Stimulated activated CD8-positive, alpha-beta memory T cell treated with anti-CD3 and anti-CD28 coated beads, Interleukin-7, amount 100 ng/mL, for 24 hours (primary cell): ENCODE data around the gene AKAP12.

Experiments
- DNase-seq: peaks from one replicate; pipeline ENCODE4 v3.0.0-alpha.2; 2020; ENCODE audit warnings: low read depth

Gene AKAP12

DNA sequence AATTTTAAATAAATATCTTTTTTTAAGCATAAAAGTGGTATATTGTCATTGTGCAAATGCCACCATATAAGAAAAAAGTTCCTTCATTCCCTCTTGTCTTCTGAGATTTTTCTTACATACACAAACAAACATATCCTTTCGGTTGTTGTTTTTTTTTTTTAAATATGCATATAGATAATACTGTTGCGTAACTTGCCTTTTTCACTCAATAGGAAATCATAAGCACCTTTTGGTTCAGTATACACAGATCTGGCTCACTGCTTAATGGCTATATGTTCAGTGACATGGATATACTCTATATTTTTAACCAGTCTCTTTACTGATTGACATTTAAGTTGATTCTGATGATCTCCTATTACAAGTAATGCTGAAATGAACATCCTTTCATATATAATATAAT, 40.1 kb downstream of the AKAP12 start:
- DNase-seq = no peak

DNA sequence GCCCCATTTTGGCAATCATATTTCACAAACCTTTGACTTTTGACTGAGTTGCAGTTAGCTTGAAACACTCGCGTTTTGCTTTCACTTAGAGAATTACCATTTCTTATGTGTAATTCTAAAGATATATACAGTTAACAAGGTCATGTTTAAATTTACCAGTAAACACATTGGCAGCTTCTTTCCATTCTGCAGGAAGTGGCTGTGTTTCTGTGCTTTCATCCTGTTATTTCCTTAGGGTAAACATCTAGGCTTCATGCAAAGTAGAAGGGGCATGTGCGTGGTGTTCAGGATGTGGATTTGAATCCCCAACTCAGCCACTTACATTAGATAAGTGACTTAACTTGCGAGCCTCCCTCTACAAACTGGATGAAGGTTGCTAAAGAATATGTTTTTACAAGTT, 41.1 kb downstream of the AKAP12 start:
- no peak for DNase-seq

DNA sequence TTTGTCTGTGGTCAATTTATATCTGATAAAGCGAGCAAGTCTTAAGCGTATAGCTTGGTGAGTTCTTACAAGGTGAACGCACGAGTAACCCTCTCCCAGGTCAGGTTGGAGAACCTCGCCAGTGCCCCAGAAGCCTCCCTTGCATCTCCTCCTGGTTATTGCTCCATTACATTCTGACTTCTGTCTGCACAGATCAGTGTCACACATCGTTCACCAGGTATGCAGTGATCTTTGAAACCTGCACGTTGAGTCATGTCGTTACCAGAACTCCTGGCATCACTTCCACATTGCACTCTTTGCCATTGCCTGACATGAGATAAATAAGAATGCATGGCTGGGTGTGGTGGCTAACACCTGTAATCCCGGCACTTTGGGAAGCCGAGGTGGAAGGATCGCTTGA, 44.2 kb downstream of the AKAP12 start:
- no peak for DNase-seq

DNA sequence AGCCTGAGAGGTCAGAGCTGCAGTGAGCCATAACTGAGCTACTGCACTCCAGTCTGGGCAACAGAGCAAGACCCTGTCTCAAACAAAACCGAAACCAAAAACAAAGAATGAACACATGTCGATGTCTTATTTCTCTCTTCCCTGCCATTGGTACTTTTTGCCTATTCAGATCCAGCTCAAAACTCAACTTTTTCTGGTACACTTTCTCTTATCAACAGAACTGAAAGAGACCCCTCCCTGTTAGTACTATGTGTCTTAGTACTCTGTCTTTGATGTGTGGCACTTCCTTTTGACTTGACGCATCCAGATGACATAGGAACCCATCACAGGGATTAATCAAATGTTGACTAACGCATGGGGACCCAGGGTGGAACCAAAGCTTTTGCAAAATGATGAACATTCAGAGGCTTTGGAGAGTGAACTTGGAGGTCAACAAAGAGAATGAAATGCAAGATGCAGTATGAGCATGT, 44.8 kb downstream of the AKAP12 start:
- DNase-seq = no peak

DNA sequence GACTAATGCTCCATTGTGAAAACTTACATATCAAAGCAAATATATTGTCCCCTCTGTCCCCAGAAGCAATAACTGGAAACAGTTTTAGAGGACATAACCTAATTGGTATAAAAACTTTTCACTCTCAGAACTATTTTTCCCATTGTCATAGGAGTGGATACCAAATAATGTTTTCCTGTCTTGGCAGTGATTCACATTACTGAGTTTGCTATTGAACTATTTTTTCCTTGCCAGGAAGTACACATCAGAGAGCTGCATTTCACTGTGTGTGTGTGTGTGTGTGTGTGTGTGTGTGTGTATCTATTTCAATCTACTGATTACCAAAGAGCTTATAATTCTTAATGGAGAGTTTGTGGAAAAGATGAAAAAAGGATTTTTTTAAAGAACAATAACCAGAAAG, 45.4 kb downstream of the AKAP12 start:
- DNase-seq = no peak

DNA sequence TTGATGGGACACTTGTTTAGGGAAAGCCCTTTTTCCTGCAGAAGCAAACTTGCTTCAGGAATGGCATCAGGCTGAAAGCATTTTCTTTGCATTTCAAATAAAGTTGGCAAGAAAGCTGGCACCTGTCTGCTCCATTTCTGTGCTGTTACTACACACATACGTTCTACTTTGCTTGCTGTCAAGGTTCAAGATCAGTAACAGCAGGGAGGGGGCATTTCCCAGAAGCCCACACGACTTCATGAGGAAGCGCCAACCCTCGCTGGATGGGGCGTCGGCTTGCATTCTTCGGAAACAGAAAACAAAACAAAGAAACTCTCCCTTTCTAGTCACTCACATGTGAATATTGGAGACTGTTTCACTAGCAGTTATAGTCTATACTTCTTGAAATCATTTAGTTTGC, 46.4 kb downstream of the AKAP12 start:
- DNase-seq = no peak

DNA sequence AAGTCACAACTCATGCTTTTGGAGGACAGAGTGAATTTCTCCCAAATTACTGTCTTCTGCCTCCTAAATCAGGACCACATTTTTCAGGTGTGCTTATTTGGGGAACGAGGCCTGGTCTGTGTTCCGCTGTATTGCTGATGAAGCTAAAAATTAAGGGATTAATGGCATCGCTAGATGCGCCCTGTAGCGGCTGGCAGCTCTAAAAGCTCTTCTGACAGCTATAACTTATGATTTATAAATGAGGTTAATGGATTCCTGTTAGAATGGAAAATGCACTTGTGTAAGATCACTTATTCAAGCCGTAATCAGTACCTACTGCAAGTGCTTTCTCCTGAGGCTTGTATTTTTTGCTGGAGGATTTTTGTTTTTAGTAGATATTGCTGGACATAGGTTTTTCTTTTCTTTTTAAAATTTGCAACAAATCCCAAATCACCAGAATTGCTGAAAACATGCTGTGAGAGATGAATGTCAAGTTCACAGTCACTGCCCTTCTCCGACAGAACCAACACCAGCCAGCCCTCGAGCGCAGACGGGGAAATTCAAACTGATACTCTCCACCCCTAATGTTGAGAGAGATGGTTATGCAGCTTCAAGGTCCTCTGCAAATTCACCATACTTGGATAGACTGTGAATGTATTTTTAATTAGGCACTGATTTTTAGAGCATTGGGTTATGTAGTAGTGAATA, 49.1 kb downstream of the AKAP12 start:
- DNase-seq = no peak

DNA sequence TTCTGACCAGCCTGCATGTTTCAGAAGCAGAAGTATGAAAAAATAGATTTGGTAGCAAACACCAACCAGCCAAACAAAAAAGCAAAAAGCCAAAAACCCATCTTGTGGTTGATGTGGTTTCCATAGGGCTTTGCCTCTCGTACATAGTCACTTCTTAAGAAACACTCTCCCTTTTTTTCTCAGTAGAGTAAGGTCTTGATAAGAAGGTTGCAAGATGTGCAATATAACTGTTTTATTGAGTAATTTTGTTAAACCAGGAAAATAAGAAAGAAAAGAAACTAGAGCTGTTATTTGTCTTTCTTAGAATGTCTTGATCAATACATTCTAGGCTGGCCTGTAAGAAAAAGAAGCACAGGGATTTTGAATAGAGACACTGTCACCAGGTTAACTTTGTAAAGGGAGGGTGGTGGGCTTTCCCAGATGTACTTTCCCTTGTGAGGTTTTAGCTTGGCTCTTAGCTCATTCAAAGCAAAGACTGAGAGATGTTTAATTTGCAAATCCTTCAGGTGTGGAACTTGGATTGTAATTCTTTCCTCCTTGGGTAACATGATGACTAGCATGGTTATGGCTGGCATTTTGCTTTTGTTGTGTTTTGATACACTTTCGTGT, 49.7 kb downstream of the AKAP12 start:
- DNase-seq = no peak

DNA sequence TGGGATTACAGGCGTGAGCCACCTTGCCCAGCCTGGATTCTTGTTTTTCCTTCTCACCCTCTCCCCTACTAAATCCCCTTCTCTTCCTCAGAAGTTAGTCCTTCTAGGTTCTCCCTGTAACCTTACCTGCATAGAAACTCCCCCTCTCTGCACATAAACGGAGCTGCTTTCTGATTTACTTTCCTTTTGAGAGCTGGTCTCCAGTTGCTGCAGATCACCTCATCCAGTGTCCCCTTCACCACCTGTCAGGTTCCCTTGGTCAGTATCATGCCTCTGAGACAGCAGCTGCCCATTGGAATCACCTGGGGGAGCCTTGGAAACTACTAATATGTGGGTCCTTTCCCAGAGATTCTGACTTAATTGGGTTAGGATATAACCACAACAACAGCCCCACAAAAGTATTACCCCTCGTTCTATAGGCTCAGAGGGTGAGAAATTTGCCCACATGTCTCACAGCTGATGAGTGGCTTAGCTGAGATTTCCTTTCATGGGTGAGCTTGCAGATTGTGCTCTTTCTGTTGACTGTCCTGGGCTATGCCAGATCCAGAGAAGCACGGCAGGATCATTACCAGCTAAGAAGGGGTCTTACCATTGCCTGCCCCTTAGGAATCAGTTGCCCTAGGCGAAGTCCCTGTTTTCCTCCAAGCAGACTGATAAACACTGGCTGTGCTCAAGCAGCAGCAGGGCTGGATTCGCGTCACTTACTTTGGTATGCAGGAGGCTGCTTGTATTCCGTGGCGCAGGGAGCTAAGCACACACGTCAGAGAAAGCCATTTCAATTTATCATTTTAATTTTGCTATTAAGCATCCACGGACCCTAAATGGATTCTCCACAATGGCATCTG, 51.3 kb downstream of the AKAP12 start:
- DNase-seq = no peak

DNA sequence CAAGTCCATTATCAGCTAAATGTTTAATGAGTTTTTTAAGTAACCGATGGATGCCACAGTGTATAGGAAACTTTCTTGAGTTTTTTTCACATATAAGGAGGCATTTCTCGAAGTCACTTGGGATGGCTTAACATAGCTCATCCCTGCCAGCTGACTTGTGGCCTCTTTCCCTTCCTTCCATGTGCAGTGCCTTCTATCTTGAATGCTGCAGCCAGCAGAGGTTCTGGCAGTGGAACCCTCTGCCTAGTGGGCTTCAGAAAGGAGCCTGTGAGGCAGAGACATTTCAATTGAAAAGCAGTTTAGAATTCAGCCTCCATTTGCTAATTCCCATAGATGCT, 51.9 kb downstream of the AKAP12 start:
- DNase-seq = no peak

DNA sequence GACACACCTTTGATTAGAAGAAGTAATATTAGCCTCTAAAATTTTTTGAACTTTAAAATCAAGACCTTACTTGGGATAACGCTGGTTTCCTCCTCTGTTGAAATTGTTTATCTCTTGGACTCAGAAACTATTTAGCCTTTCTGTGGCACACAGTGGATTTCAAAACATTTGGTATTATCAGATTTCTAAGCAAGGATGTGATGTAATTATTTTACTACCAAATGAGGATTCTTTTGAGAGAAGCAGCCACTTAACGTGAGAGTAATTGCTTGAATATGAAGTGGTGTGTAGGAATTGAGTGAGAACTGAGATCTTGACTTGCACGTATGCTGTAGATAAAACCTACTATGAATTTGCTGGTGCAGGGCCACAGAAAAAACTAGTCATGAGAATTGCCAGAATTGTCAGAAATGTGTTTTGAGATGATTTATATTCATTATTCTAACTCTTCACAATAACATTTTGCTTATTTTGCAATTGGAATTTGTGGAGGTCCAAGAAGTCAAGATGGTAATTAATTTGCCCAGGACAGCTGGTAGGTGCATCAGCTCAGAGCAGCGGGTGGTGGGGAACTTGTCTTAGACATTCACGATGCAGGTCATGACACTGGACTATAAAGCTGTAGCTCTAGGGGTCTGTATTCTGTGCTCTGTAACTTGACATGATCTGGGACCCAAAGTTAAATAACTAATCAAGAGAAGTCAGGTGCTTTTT, 53.4 kb downstream of the AKAP12 start:
- DNase-seq = no peak

DNA sequence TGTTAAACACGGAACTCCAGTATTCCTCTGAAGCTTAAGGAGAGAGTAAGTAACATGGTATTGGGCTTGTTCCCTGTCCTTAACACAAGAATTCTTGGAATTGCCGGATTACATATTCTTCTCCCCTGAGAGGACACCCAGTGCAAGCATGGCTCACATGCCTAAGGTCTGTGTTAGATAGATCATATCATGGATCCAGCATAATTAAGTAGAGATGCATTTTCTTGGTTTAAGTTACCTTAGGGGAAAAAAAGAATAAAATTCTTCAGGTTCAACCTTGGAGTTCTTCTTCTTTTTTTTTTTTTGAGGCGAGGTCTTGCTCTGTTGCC, 53.9 kb downstream of the AKAP12 start:
- no peak for DNase-seq

DNA sequence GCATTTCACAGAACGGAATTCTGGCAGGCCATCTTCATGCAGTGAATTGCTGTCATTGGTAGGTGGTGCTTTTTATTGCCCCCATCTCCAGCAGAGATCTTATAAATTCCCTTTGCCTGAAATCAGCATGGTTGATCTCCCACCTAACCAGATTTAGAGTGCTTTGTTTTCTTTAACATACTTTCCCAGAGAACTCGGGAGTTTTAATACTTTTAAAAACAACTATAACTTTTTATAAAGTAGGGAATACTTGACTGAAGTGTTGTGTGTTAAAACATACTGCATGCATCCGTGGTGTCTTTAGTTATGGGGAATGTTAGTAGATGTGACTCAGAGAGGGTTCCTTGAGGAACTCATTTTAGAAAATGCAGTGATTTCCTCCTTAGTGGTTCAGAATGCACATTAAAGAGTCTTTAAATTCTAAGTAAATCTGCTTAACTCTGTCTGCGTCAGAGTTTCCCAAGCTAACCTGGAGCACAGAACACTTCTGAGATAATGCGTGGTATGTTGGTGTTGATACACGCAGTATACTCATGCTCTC, 54.9 kb downstream of the AKAP12 start:
- DNase-seq = no peak

DNA sequence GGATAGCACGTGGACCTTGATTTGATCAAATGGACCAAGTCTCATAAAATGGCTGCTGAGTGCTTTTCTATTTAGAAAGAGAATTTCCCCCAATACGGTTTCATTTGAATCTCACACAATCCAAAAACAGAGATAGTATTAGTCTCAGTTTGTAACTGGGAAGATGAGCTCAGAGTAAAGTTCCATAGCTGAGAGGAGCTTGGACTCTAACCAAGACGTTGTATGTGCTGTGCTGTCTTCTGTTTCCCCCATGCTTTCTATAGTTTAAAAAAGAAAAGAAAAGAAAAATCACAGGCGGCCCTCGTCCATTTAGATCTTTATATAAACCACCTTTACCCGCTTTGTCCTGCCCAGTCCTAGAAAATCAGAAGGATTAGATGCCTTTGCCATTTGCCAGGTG, 58.1 kb downstream of the AKAP12 start:
- no peak for DNase-seq

DNA sequence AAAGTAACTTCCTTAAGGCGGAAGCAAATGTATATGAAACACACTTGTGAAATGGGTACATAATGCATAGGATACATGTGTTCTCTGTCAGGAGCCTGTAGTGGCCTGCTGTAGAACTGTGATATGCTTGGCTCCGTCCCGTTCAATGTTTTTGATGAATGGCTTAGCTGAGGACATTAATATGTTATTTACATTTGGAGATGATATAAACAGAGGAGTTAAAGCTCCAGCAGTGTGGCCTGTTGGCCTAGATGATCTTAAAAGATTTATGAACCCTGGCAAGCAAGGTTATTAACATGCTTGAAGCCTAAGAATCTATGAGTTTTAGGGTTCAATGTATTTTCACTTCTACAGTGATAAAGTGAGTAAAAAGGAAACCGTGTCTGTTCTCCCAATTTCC, 59.2 kb downstream of the AKAP12 start:
- no peak for DNase-seq

DNA sequence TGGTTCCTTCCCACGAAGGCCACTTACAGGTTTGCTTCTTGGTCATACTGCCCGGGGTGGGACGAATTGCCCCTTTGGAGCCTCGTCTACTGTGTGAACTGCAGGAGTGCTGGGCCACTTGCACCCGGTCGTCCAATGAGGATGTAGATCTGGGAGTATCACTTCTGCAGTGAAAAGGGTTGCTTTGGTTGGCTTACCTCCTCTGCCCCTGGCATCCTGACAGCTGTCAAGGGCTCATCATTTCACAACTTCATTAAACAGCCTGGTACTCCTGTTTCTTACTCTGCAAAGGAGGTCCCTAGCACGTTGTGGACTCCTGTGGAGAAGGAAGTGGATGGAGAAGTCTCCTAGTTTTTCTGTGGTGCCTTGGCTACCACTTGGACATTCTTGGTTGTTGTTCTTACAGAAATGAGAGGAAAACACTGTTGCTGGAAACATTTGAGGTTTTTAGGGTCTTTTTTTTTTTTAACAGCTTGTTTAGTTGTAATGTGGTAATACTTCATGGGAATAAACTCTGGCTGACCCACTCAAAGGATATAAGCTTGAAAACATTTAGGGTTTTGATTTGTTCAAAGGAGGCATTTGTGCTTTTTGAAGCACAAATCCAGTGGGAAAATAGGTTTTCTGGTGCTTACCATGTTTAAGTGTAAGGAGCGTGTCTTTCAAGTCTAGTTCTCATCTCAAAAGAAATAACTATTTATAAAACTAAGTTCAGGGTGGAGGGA, 60.7 kb downstream of the AKAP12 start:
- no peak for DNase-seq

DNA sequence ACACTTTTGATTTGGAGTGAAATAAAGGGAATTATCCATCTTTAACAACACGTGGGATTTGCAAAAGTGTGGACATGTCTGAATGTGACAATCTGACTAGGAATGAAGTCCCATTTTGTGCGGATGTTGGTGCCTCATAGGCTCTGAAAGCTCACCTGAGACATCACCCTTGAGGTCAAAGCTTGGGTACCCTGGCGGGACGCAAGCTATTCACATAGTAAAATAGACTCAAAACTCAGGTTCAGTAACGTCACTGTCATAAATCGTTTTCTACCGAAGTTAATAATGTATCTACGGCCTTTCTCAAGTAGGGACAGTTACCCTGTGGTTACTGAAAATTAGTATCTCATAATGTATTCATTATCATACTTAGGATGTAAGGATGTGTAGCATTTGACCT, 61.8 kb downstream of the AKAP12 start:
- DNase-seq = no peak

DNA sequence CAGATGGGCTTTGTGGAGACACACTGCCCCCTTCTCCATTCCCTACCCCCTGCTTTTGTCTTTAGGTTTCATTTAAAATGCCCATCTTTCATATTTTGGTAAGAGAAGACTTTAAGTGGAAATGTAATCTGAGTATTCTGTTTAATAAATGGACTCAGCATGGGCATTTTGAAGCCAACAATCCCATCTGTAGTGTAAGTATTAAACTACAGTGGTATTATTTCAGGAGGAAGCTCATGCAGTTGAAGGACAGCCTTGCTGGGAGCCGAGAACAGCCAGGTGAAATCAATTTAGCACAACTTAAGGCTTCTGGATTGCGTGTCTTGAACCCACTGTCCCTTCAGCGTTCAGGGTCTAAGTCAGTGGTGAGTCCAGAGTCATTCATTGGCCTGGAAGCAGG, 63.5 kb downstream of the AKAP12 start:
- DNase-seq = no peak

DNA sequence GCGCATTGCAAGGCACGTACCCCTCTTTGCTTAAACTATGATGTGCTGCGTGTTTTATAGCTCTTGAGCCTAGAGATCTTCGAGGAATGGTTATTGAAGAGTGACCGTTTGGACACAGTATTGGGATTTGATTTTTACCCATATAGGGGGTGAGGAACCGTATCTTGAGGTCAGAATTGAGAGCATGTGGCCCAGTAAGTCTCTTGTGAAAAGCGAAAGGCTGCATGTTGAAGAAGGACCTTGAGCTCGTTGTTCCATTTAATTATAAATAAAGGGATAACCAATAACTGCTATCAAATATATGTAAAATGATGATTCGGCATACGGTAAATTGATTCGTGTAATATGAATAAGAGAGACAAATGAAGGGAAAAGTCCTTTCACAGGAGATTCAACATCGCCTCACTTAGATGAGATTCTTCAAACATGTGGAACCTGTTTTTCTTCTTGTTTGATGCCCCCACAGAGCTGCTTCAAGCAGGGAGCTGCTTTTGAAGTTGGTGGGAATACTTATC, 66.6 kb downstream of the AKAP12 start:
- DNase-seq = no peak

DNA sequence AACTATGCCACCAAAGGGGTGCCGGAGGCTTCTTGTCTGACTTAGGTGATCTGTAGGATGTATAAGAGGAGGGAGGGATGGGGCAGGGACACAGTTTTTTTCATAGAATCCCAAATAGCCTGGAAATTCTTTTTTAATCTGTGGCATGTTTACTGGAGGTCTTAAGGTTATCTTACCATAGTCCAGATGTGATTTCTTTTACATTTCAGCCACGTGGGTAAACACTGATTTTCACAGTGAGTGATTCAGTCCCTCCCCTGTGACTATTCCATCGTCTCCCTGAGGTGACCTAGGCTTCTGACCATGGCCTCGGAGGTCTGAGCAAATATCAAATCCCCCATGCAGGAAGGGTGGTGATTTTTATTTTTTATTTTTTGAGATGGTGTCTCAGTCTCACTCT, 67.7 kb downstream of the AKAP12 start:
- no peak for DNase-seq

DNA sequence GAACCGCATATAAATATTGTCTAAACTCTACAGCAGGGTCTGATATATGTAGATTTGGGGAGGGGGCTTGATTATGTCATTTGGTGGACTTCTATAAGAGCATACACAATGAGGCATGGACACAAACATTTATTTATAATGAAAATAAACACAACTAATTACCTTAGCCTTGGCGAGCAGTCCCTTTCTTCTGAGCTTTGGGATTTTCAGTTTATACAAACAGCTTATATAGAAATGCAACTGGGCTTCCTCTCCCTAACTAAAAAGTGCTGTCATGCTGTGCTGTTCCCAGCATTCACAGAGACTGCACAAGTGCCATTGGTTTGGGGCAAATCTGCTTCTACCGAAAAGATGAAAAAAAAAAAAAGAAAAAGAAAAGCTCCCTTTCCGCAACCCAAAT, 69.9 kb downstream of the AKAP12 start:
- no peak for DNase-seq

DNA sequence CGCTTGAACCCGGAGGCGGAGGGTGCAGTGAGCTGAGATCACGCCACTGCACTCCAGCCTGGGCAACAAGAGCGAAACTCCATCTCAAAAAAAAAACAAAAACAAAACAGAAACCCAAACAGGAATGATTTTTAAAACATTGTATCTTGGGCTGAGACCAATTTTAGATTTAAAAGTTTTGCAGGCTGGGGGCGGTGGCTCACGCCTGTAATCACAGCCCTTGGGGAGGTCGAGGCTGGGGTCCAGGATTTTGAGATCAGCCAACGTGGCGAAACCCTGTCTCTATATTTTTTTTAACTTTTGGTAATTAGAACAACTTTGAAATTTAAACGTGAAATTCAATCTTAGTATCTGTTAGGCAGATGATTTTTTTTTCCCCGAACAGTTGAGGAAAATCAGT, 70.5 kb downstream of the AKAP12 start:
- no peak for DNase-seq
